Stimulated activated CD8-positive, alpha-beta memory T cell treated with anti-CD3 and anti-CD28 coated beads, Interleukin-4, amount 100 ng/mL, for 24 hours (primary cell): ENCODE results near the gene NPR1.
A peak's percentile ranks its signal among the peaks of the same experiment; 100 is the strongest.
"Not testable (repeated sequence)": the region's sequence is repeated elsewhere in the genome, so short reads cannot be mapped to it uniquely, and the experiment has no call there.

ENCODE experiments used
- DNase-seq: peaks from one replicate; pipeline ENCODE4 v3.0.0-alpha.2; 2020; ENCODE audit warnings: low read depth

Gene NPR1

GRCh38 chr1:153678519-153679336 is at the start of gene NPR1:
NPR1 (plus strand) TSS chr1:153678688; CDS start chr1:153679109, 421 bp downstream.
- DNase-seq, result no peak

- DNase-seq, result no peak
These were observed 49.2 kb upstream of the NPR1 start for GRCh38 chr1:153629343-153629665.

- DNase-seq, result no peak
These were observed 48.5 kb upstream of the NPR1 start for GRCh38 chr1:153629971-153630370.

- DNase-seq, result no peak
These were observed 48.1 kb upstream of the NPR1 start for GRCh38 chr1:153630384-153630783.

GRCh38 chr1:153631047-153632022 is 47.2 kb upstream of the NPR1 start:
- no peak for DNase-seq

- DNase-seq, result no peak
These were observed 45.2 kb upstream of the NPR1 start for GRCh38 chr1:153633161-153633753.

- DNase-seq, result peak; percentile 91
These were observed 44.5 kb upstream of the NPR1 start, which contains the start of gene CHTOP for GRCh38 chr1:153633754-153634665. CHTOP (plus strand) TSS chr1:153634066; CDS start chr1:153636589, 2,523 bp downstream.

GRCh38 chr1:153635872-153636271 is 42.6 kb upstream of the NPR1 start:
- DNase-seq, result no peak

- DNase-seq, result no peak
These were observed 42.2 kb upstream of the NPR1 start for GRCh38 chr1:153636312-153636711.

- DNase-seq, result no peak
These were observed 40.2 kb upstream of the NPR1 start for GRCh38 chr1:153638261-153638660.

- no peak for DNase-seq
These were observed 39.2 kb upstream of the NPR1 start for GRCh38 chr1:153639280-153639679.

- not testable (repeated sequence) for DNase-seq
These were observed 38.3 kb upstream of the NPR1 start for GRCh38 chr1:153640213-153640612.

- DNase-seq, result no peak
These were observed 37.6 kb upstream of the NPR1 start for GRCh38 chr1:153640861-153641260.

GRCh38 chr1:153642161-153642560 is 36.3 kb upstream of the NPR1 start:
- no peak for DNase-seq

GRCh38 chr1:153643100-153643499 is 35.4 kb upstream of the NPR1 start:
- DNase-seq, result no peak

- no peak for DNase-seq
These were observed 34.7 kb upstream of the NPR1 start for GRCh38 chr1:153643816-153644215.

- DNase-seq, result no peak
These were observed 31.7 kb upstream of the NPR1 start for GRCh38 chr1:153646672-153647345.

- no peak for DNase-seq
These were observed 31.2 kb upstream of the NPR1 start for GRCh38 chr1:153647346-153647714.

- DNase-seq, result no peak
These were observed 30.4 kb upstream of the NPR1 start for GRCh38 chr1:153648000-153648643.

GRCh38 chr1:153649137-153649862 is 29.2 kb upstream of the NPR1 start:
- DNase-seq, result no peak
